Stimulated activated CD8-positive, alpha-beta memory T cell treated with anti-CD3 and anti-CD28 coated beads, Interleukin-2, amount 100 ng/mL, for 48 hours (primary cell): ENCODE results near the gene RAB22A.
"Not testable (repeated sequence)": the region's sequence is repeated elsewhere in the genome, so short reads cannot be mapped to it uniquely, and the experiment has no call there.

Experiments used
- DNase-seq, 2 donors: peaks; one replicate each; pipeline ENCODE4 v3.0.0-alpha.2; 2020; ENCODE audit warnings: low read depth in 2 of 2

Gene RAB22A

DNA sequence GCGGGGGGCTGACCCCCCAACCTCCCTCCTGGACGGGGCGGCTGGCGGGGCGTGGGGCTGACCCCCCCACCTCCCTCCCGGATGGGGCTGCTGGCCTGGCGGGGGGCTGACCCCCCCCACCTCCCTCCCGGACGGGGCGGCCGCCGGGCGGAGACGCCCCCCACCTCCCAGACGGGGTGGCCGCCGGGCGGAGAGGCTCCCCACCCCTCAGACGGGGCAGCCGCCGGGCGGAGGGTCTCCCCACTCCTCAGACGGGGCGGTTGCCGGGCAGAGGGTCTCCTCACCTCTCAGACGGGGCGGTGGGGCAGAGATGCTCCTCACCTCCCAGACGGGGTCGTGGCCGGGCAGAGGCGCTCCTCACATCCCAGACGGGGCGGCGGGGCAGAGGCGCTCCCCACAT, 104.7 kb downstream of the RAB22A start:
- not testable (repeated sequence) for DNase-seq

- DNase-seq: not testable (repeated sequence)
These were observed 105.3 kb downstream of the RAB22A start for GRCh38 chr20:58414786-58415185.

DNA sequence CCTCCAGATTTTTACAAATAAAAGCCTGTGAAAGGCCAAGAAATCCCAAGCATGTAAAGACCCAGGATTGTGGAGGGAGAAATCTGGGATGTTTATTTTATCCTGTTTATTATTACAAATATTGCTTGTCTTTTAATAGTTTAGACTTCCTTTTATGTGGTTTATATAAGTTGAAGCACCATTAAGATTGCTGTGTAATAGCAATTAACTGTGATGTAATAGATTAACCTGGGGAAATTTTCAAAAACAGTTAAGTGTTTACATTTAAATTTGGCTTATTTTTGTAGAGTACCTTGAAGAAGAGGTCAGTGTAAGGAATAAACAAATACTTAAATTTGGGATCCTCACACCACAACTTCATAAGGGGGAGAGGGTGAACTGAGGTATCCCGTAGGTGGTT, 106.5 kb downstream of the RAB22A start:
- DNase-seq: no peak

DNA sequence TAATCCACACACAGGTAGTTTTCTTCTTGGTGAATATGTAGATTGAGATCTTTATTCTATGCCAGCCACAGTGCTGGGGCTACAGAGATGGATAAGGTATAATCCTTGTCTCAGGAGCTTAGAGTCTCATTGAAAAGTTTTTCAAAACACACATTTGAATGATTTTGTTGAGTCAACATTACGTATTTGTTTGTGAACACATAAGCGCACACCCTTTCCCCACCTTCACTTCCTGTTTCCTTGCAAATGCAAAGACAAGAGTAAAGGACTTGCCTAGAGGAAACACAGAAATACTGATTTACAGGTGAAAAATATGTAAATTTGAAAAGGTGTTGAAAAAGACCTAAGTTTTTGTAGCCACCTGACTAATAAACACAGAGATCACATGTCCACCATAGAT, 107.3 kb downstream of the RAB22A start:
- no peak for DNase-seq
